Neural cell (in vitro differentiated cells): ENCODE results near the gene DNHD1.

Experiments
- EZH2 ChIP-seq: fragments of 200-600, 300-800 bp; shearing (Covaris generic), sonication (generic); IDR thresholded peaks from 2 replicates; pipeline ENCODE4 v1.6.1; 2014; ENCODE audit warnings: antibody characterized with exemption, low read length, borderline replicate concordance, mild to moderate bottlenecking; ENCODE audit not compliant: insufficient read depth, poor library complexity, severe bottlenecking
- MXI1 ChIP-seq: fragments of 450-650 bp; conservative IDR thresholded peaks from 2 replicates; pipeline ENCODE4 v1.6.1; 2014; ENCODE audit warnings: antibody characterized with exemption, mild to moderate bottlenecking; ENCODE audit not compliant: poor library complexity, severe bottlenecking
- POLR2AphosphoS5 ChIP-seq: IDR thresholded peaks from 2 replicates; pipeline ENCODE4 v1.6.1; 2012
- SMC3 ChIP-seq: fragments of 450-650 bp; conservative IDR thresholded peaks from 2 replicates; pipeline ENCODE4 v1.6.1; 2014; ENCODE audit warnings: antibody characterized with exemption, mild to moderate bottlenecking, moderate library complexity; ENCODE audit not compliant: poor library complexity
- TF ChIP-seq, protein P1 (sequence below): fragments of 450-650 bp; IDR thresholded peaks from 2 replicates; pipeline ENCODE4 v1.5.1; 2014; ENCODE audit warnings: antibody characterized with exemption, mild to moderate bottlenecking, moderate library complexity; ENCODE audit not compliant: poor library complexity, severe bottlenecking

DNA sequence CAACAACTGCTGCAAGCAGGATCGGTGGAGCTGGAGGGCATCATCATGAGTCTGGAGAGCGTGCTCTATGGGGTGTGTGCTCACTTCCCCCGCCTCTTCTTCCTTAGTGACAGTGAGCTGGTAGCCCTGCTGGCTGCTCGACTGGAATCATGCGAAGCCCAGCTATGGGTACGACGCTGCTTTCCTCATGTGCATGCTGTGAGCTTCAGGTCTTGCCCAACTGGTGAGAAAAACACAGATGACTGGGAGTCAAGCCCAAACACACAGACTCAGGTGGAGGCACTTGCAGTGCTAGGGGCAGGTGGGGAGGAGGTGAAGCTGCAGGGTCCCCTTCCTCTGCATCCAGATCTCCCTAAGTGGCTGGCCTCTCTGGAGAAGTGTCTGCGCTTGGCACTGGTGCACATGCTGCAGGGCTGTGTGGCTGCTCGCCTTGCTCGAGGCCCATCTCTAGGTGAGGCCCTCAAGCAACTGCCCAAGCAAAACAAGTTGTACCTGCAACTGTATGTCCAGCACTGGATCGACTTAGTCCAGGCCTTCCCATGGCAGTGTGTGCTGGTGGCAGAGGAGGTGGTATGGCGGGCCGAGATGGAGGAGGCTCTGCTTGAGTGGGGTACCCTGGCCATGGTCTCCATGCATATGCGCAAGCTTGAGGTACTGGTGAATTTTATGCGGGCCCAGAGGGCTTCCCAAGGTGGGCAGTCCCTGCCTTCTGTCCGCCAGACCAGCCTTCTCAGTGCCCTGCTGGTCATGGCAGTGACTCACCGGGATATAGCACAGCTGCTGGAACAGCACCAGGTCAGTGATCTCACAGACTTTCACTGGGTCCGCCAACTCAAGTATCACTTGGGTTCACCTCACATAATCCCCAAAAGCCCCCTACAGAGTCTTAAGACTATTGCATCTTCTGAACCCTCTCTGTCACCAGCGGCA, 48.1 kb downstream of the DNHD1 start:
- TF ChIP-seq, protein P1, sequence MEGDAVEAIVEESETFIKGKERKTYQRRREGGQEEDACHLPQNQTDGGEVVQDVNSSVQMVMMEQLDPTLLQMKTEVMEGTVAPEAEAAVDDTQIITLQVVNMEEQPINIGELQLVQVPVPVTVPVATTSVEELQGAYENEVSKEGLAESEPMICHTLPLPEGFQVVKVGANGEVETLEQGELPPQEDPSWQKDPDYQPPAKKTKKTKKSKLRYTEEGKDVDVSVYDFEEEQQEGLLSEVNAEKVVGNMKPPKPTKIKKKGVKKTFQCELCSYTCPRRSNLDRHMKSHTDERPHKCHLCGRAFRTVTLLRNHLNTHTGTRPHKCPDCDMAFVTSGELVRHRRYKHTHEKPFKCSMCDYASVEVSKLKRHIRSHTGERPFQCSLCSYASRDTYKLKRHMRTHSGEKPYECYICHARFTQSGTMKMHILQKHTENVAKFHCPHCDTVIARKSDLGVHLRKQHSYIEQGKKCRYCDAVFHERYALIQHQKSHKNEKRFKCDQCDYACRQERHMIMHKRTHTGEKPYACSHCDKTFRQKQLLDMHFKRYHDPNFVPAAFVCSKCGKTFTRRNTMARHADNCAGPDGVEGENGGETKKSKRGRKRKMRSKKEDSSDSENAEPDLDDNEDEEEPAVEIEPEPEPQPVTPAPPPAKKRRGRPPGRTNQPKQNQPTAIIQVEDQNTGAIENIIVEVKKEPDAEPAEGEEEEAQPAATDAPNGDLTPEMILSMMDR = no peak
- TF ChIP-seq EZH2 (no peak), SMC3 (no peak), POLR2AphosphoS5 (no peak), MXI1 (no peak)
